Stimulated activated CD4-positive, alpha-beta T cell treated with anti-CD3 and anti-CD28 coated beads, Interleukin-4, amount 100 ng/mL, for 4 hours (primary cell): ENCODE data around the gene SHISA7.

Experiments used
- DNase-seq, 2 experiments: peaks; one replicate each; pipeline ENCODE4 v3.0.0-alpha.2; 2020

The SHISA7 gene

DNA sequence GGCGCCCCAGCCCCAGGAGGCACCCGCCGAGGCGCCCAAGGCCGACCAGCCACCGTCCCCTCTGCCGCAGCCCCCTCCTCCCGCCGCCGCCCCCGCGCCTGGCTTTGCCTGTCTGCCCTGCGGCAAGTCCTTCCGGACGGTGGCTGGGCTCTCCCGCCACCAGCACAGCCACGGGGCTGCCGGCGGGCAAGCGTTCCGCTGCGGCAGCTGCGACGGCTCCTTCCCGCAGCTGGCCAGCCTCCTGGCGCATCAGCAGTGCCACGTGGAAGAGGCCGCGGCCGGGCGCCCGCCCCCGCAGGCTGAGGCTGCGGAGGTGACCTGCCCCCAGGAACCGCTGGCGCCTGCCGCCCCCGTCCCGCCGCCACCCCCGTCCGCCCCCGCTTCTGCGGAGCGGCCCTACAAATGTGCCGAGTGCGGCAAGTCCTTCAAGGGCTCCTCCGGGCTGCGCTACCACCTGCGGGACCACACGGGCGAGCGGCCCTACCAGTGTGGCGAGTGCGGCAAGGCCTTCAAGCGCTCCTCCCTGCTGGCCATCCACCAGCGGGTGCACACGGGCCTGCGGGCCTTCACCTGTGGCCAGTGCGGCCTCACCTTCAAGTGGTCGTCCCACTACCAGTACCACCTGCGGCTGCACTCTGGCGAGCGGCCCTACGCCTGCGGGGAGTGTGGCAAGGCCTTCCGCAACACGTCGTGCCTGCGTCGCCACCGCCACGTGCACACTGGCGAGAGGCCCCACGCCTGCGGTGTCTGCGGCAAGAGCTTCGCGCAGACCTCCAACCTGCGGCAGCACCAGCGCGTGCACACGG, 39.3 kb upstream of the SHISA7 start:
- no peak for DNase-seq

DNA sequence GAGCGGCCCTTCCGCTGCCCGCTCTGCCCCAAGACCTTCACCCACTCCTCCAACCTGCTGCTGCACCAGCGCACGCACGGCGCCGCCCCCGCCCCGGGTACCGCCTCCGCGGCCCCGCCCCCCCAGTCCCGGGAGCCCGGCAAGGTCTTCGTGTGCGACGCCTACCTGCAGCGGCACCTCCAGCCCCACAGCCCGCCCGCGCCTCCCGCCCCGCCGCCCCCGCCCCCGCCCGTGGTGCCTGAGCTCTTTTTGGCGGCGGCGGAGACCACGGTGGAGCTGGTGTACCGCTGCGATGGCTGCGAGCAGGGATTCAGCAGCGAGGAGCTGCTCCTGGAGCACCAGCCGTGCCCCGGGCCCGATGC, 38.7 kb upstream of the SHISA7 start:
- no peak for DNase-seq

DNA sequence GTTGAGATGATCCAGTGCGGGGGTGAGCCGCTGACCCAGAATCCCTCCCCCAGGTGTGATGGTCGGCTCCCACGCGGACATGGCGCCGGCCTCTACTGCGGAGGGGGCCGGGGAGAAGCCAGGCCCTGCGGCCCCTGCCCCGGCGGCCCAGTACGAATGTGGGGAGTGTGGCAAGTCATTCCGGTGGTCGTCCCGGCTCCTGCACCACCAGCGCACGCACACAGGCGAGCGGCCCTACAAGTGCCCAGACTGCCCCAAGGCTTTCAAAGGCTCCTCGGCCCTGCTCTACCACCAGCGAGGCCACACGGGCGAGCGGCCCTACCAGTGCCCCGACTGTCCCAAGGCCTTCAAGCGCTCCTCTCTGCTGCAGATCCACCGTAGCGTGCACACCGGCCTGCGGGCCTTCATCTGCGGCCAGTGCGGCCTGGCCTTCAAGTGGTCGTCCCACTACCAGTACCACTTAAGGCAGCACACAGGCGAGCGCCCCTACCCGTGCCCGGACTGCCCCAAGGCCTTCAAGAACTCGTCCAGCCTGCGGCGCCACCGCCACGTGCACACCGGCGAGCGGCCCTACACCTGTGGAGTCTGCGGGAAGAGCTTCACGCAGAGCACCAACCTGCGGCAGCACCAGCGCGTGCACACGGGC, 38.2 kb upstream of the SHISA7 start:
- no peak for DNase-seq

DNA sequence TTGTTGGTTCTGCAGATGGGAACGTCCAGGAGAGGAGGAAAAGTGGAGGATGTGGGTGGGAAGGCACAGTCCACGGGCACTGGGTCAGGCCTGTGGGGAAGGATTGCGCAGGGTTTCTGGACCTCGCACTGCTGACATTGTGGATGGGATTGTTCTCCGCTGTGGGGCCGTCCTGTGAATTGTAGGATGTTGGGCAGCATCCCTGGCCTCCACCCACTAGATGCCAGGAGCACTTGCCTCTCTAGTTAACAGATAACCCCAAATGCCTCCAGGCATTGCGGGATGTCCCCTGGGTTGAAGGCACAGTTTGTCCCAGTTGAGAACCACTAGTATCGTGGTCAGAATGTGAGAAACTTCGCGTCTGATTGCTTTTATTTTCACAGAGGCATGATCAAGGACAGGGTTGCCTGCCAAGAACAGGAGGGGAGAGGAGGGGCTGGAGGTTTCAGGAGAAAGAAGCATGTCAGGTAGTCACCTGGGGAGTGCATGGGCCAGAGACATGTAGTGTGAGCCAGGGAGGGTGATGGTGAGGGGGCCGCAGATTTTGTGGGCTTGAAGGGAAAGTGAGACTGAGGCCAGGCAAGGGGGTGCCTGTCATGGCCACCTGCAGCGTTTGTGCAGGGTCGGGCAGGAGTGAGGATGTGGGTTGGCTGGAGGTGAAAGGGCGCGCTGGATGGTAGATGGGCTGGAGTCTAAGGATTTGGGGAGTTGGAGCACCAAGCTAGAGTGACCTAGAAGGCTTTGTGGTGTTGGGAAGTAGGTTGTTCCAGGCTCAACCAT, 36.5 kb upstream of the SHISA7 start:
- no peak for DNase-seq

DNA sequence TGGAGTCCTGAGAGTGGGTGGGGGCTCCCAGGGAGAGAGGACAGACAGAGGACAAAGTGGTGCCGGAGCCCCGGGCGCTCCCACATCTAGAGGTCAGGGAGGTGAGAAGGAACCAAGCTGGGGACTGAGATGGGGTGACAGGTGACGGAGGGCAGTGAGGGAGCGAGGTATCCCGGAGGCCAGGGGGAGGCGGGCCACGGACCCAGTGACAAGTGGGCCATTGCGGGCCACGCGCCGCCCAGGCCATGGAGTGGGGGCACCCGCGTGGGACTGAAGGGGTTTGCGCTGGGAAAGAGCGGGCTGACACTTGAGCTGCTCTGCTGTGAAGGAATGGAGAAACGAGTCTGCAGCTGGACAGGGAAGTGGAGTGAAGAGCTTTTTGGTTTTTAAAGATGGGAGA, 35.9 kb upstream of the SHISA7 start:
- no peak for DNase-seq

DNA sequence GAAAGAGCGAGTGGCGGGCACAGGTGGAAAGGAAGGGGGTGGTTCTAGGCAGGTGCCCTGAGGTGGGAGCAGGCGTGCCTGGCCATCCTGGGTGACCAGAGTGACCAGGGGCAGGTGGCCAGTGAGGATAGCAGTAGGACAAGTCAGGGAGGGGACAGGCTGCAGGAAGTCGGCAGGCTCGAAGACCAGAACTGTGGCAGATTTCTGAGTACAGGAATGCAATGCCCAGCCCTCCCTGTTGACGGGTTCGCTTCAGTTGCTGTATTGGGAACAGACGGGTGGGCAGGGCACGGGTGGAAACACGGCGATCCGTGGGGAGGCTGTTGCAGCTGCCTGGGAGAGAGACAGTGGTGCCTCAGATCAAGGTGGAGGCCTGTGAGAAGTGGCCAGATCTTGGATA, 35.3 kb upstream of the SHISA7 start:
- DNase-seq = no peak

DNA sequence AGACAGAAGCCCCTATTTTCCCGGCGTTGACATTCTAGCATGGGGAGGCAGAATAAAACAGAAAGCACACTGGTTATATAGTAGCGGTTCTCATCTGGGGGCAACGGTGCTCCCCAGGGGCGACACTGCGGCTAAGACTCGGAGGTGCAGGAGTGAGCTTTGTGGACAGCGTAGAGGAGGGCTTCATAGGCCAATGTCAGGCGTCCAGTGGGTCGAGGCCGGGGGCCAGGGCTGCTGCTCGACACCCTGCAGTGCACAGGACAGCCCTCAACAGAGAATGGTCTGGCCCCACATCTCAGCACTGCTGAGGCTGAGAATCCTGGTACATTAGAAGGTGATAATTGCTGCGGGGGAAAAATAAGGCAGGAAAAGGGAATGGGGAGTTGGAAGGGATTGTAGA, 34.8 kb upstream of the SHISA7 start:
- no peak for DNase-seq

DNA sequence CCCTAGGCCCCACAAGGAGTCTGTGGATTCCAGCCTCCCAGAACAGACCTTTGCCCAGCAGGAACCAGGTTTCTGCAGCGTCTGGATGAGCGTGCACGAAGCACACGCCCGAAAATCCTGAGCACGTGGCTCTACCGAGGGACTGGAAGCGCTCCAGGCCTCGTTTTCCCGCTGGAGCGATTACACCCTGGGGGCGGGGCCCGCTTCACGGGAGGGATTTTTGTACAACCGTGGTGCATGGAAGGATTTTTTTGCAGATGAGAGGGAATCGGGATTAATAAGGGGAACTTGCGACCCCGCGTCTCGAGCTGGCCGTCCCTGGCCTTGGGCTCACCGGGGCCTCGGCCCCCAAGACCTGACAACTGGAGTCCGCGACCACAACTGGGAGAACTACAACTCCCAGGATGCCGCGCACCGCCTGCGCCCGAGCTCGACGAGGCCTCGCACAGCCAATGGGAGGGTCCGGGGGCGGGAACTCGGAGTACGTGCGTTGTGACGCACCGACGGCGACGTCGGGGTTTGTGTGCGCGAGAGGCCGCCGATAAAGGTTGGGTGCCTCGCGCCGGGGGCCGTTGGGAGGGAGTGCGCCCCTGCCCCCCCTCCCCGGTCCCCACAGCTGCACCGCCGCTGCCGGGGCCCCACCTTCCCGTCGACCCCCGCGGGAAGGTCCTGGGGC, 33.1 kb upstream of the SHISA7 start, which contains the start of gene ZNF628:
Gene ZNF628, plus strand, starts transcription at position 518 of the 676 bp plus-strand sequence. CDS start 3,294 bp downstream, outside the sequence.
- DNase-seq = peak; percentile 96 to 98

DNA sequence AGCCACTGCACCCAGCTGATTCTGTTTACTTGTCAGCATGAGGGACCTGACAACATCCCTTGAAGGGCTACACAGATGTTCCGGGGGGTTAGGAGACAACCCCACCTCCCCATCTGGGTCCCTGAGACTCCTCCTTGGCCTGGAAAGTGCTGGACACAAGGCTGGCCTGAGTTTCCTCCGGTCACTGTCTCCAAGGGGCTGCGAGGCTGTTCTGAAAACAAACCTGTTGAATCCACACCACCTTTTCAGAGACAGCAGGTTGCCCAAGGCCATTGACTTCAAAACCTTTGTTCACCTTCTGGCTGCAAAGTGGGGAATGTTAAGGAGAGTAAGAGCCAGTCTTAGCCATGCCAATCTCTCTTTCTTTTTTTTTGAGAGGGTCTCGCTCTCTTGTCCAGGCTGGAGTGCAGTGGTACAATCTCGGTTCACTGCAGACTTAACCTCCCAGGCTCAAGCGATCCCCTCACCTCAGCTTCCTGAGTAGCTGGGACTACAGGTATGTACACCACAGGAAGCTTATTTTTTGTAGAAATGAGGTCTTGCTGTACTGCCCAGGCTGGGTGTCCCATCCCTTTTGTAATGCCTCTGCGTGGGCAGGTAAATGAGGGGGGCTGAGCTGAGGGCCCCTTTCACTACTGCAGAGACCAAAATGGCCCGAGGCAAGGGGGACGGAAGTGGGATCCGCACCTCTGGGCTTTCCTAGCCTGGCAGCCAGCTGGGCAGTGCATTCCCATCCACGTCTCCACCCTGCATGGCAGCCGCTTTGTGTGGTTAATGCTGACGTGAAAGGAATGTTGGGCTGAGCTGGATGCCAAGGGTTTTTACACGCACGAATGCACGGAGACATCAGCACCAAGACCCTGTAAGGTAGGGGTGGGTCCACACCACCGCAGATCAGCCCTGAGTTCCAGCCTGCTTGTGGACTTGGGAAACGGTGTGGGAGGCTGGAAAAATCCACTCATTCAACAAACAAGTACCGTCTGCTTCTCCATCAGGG, 31.5 kb upstream of the SHISA7 start:
- DNase-seq = no peak

DNA sequence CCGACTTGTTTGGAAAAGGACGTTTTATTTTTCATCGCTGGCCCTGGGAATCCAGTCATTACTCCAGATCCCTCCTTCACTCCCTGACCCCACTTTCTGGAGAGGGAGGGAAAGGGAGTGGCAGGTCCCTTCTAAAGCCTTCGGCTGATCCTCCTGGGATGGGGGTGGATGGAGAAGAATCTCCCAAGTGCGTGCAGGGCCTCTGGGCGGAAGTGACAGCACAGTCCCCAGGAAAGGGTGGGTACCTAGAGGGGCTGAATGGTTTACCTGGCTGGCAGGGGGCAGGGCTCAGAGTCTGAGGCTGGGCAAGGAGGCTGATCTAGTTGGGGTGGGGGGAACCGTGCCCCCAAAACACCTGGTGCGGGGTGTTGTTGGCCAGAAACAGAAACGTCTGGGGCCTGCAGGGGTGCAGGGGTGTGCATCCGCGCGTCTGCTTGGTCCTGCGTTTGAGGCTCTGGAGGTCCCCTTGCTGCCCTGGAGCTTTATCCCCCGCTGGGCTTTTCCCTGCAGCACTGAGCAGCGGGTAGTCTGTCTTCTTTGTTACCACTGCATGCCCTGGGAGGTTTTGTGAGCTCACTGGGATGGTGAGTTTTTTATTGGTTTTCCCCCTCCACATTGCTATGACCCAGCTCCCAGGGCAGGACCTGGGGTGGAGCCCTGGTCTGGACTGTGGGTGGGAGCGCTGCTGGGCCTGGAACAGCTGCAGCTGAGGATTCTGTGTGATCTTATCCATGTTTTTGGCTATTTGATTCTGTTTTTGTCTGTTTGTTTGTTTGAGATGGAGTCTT, 30.3 kb upstream of the SHISA7 start:
- no peak for DNase-seq

DNA sequence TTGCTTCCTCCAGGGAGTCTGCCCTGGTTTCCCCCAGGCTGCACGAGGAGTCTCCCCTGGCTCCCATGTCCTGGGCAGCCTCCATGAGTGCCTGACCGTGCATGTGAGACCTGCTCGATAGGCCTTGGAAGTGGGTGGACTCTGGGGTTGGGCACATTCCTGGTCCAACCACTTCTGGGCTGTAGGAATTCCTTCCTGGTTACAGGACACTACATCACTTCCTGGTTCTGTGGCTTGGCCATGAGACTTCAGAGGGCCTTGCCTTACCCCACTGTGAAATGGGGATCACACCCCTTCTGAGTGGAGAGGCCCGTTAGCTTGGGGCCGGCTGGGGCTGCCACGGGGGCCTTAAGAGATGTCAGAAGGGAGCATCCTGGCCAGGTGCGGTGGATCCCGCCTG, 29.4 kb upstream of the SHISA7 start:
- no peak for DNase-seq

DNA sequence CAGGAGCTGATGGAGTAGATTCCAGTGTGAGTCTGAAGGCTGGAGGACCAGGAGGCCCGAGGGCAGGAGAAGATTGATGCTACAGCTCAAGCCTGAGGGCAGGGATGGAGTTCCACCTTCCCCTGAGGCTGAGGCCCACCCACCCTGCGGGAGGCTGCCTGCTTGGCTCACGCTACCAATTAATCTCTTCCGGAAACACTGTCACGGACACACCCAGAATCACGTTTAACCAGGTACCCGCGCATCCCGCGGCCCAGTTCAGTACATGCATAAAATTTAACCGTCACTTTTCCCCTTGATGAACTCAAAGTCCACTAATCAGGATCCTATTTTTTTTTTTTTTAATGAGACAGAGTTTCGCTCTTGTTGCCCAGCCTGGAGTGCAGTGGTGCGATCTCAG, 28.2 kb upstream of the SHISA7 start:
- DNase-seq = no peak

DNA sequence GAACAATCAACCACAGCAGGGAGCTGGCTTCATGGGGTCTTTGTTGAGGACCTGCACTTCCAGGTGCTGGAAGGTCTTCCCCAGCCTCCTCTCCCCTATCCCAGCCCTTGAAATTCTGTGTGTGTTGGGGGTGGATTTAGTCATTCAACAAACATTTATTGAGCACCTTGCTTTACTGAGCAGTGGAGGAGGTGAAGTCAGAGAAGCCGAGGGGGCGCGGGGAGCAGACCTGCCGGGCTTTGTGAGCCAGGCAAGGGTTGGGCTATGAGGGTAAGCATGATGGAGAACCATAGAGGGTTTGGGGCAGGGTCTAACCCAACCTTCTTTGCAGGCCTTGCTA, 24.9 kb upstream of the SHISA7 start:
- no peak for DNase-seq

DNA sequence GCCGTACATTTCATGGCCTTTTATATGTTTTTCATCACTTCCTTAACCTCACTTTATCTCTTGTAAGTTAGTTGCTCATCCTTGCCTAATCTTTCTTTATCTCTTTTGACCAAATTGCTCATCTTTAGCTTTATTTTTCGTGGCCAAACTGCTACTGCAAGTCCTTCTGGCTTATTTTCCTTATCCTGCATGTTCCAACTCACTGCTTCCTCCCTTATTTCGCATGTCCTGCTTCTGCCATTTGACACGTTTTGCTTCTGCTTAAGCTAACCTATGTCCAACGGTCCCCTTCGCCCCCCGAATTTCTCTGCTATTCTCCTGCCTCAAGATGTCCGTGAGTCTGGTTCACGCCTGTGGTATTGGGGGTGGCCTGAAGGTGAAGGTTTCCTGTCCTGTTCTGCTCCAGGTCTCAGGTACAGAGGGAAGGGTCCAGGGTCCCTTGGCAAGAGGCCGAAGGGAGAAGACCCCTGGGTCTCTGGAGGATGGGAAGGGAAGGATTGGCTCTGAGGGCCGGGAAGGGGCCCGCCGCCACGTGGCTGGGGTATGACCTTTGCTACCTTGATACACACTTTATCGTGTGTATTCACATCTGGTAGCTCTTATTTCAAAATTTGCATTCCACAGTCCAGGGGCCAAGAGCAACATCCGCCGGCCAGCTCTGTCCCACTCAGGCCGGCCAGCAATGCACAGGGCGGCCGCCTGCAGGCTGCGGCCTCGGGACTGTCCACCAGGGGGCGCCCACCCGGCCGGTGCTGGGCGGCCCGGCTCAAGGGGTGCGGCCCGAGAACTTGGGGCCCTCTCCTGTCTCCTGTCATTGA, 24.3 kb upstream of the SHISA7 start:
- peak; percentile 36 to 78 for DNase-seq

DNA sequence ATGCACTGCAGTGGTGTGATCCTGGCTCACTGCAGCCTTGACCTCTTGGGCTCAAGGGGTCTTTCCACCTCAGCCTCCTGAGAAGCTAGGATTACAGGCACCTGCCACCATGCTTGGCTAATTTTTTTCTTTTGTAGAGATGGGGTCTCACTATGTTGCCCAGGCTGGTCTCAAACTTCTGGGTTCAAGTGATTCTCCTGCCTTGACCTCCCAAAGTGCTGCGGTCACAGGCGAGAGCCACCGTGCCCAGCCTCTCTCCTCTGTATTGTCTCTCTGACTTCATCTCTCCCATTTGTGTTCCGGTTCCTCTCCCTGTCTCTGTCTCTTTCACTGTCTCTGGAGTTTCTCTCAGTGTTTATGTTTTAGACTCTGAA, 23.1 kb upstream of the SHISA7 start:
- DNase-seq = no peak

DNA sequence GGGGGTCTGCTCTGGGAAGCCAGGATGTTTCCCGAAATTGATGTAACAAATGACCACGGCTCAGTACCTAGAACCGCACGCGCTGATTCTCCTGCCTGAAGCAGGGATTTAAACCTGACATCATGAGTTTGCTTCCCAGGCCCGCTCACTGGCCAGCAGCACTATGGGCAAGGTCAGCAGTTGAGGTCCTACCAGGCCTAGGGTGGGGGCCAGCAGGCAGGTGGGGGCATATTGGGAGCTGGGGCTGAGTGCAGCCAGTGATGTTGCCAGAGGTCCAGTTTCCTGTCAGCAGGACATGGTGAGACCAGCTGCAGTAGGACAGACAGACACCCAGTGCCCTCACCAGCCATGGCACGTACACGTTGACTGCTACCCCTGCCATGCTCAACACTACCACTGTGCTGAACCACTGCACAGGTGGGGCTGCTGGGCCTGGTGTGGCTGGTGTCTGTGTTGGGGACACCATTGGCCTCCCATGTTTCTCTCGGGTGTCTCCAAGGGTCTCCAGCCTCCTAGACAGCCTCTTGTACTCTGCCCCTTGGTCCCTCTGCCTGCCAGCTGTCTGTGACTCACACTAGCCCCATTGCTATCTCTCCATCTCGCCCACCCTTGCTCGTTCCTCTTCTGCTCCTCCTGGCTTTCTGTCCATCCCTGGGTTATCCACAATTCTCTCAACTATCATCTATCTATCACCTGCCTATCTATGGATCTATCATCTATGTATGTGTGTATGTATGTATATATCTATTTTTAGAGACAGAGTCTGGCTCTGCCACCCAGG, 22.6 kb upstream of the SHISA7 start:
- no peak for DNase-seq

DNA sequence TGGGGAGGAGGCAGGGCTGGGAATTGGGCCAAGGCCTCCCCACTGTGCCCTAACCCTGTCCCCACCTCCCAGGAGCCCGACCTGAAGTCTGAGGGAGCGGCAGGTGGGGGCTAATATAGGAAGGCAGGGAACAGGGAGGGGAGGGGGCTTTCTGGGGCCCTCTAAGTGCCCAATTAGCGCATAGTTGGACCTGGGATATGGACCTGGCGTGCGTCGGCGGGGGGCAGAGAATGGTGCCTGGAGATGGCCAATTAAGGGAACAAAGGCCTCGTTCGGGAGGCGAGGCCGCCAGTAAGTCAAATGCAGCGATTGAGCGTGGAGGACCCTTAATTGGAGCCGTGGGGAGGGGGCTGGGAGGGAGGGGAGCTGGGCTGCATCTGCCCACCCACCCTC, 21.6 kb upstream of the SHISA7 start, which contains the start of gene C19orf85:
Gene C19orf85, minus strand, starts transcription at position 90 of the 393 bp plus-strand sequence. CDS start 197 bp downstream, outside the sequence.
- DNase-seq = no peak

DNA sequence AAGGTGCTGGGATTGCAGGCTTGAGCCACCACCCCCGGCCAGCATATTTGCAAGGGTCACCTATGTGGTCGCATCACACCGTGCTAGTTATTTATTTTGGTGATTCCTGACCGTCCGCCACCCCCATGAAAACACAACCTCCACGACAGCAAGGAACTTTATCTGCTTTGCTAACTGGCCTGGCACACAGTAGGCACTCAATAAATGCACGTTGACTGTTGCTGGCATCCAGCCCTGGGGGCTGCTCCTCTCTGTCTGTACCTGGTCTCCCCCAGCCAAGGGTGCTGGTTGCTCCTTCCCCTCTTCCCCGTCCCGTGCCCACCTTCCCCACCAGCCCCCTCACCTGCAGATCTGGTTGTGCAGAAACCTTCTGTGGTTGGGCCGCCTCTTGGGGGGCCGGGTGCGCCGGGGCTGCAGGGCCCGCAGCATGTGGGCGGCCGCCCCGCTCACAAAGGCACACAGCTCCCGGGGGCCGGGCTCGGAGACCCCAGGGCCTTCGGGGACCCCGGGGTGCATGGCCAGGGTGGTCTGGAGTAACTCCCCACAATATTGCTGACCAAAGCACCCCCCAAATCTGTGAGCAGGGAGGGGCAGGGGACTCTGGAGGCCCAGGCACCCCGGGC, 21.1 kb upstream of the SHISA7 start:
- no peak for DNase-seq

DNA sequence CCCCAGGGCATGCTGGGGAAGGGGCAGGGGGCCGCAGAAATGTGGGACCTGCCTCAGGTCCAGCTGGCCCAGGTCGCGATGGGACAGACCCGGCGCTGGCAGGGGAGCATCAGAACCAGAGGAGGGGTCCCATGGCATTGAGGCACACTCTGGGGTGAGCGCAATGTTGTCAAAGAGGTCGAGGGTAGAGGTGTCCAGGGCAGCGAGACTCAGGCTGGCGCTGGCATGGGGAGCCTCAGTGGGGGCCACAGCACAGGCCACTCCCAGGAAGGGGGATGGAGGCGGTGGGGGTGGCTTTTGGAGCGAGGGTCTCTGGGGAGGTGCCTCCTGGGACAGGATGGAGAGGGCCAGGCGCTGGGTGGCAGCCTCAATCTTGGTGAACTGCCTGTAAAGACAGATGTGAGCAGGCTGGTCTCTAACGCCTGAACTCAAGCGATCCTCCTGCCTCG, 20.5 kb upstream of the SHISA7 start:
- DNase-seq = no peak
